GM18505 (cell line): ENCODE results near the gene WNT4.

Experiments used
- ATAC-seq: cut with Tn5 transposase; IDR thresholded peaks from one replicate; pipeline ENCODE4 v1.9.1; 2021; ENCODE audit not compliant: unreplicated experiment
- POLR2A ChIP-seq: IDR thresholded peaks from 4 replicates; pipeline ENCODE4 v1.6.1; 2011; ENCODE audit warnings: borderline replicate concordance; ENCODE audit not compliant: insufficient read depth, insufficient read length; ENCODE audit errors: extremely low read depth

The WNT4 gene

DNA sequence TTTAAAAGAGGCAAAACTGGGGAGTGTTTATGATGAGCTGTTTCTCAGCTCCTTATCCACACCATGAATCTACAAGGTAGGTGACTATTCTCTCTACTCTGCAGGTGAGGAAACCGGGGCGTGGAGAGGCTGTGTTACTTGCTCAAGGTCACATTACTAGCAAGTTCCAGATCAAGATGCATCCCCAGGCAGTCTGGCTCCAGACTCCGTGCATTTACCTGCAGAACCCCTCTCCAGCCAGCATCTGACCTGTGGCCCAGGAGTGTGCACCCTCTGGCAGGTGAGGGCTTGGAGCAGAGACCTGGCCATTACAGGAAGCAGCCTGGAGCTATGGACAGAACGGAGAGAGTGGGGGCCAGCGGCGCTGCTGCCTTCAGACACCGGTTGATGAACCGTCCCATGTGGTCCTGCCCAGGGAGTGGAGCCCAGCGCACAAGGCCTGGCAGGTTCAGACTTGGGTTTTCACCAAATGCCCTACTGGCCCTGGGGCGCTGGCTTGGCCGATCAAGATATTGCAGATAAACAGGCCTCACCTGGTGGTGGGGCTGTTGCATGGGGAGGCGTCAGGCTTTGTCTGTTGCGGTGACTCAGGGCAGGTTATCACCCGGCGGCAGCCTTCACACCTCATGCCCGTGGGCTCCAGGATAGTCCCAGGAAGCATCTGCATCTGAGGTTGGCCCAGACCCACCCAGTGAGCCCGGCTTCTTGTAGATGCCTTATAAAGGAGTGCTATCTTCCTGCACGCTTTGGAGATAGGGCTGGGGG, 29.2 kb upstream of the WNT4 start:
- ATAC-seq, result no peak
- TF ChIP-seq POLR2A, result no peak

DNA sequence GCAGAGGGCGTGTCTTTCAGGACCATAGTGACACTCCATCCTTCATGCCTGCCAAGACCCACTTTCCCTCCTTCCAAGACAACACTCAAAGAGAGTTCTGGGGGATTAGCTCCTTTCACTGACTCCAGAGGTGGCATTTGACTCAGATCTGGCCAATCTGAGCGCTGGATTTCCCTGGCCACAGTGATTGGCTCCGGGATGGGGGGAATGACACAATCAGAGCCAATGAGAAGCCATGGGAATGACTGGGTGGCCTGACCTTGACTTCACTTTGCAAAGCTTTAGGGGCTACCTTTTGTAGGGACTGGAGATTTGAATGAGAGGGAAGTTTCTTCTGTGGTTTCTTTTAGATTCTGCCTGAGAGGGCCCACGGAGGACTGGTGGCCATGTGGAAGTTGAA, 26.9 kb upstream of the WNT4 start:
- no peak for TF ChIP-seq POLR2A
- no peak for ATAC-seq

DNA sequence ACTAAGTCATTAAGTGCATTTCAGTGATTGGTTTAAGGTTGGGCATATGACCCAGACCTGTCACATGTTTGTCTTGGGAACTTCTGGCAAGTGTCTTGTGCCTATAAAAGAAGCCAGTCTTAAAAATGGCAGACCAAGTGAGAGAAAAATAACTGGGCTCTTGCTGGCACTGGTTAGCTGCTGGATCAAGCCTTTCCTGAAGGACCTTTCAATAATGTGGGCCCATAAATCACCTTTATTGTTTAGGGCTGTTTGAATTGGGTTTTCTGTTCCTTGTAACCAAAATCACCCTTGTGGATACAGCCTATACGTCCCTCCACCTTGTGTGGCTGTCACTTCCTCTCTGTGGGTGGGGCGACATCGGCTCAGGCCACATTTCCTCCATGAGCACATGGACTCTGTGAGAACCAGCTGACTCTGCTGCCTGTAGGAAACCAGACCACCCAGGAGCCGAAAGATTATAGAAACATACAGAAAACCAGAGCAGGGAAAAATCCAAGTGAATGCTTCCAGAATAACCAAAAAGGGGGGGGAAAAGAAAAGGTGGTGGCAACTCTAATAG, 25.6 kb upstream of the WNT4 start:
- no peak for TF ChIP-seq POLR2A
- no peak for ATAC-seq

DNA sequence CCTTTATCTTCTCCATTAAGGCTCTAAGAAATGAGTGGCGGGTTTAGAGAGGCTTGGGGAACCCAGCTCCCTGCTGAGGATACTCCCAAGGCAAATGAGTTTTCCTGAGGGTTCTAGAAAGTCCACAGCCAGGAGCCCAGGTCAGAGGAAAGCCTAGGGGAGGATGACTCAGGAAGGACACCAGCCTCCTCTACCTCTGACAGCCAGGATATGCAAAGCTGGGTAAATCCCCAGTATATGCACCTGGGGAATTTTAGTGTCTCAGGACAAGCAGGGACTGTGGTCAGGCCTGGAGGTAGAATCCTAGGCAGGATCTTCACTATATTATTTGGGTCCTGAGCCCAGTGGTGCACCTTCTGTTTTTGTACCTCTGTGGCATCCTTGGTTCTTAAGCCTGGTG, 23.5 kb upstream of the WNT4 start:
- no peak for ATAC-seq
- no peak for TF ChIP-seq POLR2A

DNA sequence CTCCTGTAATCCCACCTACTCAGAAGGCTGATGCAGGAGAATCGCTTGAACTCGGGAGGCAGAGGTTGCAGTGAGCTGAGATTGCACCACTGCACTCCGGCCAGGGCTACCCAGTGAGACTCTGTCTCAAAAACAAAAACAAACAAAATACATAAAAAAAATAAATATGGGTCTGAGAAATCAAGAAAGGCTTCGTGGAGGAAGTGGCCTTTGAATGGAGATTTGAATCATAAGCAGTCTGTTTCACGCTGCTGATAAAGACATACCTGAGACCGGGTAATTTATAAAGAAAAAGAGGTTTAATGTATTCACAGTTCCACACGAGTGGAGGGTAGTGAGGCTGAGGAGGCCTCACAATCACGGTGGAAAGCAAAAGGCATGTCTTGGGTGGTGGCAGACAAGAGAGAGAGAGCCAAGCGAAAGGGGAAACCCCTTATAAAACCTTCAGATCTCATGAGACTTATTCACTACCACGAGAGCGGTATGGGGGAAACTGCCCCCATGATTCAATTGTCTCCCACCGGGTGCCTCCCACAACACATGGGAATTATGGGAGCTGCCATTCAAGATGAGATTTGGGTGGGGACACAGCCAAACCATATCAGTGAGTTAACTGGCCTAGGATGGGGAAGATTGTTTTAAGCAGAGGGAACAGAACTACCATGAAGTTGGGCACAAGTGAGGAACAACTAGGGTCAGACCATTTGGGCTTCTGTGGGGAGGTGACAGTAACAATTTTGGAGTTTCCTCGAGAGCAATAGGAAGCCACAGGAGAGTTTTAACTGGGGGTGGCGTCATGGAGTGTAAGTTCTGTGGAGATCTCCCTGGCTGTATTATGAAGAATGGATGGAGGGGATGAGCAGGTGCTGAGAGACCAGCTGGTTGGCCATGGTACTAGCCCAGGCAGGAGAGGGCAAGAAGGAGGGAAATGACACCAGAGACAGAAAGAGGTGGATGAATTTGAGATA, 22.2 kb upstream of the WNT4 start:
- no peak for ATAC-seq
- TF ChIP-seq POLR2A, result no peak

DNA sequence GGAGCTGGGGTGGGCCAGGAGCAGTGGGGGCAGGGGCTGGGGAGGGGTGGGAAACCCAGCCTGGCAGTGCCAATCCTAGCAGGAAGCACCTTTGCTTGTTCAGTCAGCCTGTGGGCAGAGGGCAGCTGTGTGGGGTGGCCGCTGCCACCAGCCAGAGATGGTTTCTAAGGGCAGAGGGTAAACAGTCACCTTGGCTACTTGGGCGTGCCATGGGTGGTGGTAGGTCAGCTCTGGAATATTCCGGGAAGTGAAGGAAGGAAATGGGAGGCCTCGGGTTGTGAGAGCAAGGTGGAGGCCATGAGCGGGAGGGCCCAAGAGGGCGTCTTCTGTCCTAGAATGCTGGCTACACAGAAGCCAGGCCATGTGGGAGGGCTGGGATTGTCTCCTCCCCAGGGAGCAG, 20.7 kb upstream of the WNT4 start:
- no peak for TF ChIP-seq POLR2A
- ATAC-seq, result no peak

DNA sequence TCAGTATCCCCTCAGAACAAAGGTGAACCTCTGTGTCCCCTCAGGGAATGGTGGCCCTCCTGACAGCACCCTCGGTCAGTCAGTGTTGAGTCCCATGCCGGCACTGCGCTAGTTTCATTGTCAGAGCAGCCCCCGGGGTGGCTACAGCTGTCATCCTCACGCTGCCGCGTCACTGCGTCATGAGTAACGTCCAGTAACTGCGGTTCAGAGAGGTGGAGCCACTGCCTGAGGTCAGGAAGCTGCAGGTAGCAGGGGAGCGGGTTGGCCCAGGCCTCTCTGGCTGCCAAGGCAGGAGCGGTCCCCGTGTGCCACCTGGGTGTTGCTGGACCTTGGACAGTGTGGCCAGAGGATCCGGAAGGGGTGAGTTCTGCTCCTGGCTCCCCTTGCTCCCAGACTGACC, 20.2 kb upstream of the WNT4 start:
- TF ChIP-seq POLR2A, result no peak
- ATAC-seq, result no peak

DNA sequence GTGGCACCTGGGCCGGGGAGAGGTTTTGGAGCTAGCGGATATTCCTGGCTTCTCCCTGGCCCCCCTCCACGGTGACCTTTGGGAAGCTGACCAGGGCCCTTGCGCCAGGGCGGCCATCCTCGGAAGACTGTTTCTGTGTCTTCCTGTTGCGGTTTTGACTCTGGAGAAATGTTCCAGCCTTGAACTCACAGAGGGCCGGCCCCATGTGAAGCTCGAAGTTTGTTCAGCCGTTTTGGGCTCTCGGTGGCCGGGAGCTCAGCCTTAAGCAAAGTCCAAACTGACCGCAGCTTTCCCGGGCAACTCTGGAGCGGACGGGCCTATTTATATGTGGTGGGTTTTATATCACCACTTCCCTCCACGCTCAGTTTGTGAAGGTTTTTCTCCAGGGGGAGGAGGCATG, 17.0 kb upstream of the WNT4 start:
- no peak for ATAC-seq
- no peak for TF ChIP-seq POLR2A

DNA sequence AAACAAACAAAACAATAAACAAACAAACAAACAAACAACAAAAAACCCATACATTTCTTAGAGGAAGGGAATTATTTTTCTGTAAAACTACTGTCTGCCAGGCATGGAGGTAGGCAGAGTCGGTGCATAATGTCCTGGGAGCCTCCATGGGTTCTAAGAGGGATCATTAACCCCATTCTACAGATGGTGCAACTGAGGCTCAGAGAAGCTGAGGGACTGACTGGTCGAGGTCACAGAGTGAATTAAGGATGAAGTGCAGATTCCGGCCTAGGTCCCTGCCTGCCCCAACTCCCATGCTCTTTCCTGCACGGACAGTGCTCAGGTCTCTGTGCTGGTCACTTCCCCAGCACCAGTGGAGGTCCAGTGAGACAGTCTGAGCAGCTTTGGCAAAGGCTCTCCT, 15.8 kb upstream of the WNT4 start:
- ATAC-seq, result no peak
- no peak for TF ChIP-seq POLR2A

DNA sequence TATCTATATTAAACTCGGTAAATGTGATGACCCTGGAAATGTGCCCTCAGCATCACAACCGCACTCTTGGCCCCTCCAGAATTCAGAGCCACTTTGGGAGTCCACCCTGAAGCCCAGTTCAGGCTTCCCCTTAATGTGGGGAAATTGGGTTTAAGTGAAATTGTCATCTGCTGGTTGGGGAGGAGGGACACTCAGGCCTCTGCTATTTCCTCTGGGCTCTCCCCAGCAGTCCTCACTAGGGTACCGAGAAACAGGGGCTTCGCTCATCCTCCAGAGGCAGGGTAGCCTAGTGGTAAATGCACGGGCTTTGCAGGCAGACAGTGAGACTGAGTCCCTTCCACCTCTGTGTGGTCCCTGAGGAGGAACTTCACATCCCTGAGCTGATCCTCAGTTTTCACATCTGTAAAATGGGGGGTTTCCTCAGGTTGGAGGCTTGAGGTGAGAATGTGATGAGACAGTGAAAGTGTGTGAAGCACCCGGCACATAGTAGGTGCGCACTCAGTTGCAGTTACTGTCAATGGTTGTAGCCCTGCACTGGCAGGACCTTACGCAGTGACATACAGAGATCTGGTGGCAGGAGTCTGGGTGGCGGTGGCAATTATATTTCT, 14.6 kb upstream of the WNT4 start:
- ATAC-seq, result no peak
- no peak for TF ChIP-seq POLR2A

DNA sequence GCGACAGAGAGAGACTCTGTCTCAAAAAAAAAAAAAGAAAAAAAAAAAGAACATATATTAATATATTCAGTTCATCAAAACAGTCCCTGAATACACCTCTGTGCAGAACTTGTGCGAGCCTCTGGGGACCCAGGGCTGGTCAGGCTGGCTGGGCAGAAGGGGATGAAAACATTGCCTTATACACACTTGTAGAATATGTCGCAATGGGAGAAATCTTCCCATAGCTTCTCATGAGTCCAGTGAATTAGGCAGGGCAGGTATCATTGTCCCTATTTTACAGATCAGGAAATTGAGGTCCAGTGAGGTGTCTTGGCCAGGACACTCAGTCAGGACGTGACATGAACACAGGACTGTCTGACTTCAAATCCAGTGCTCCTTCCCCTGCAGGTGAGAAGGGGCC, 12.6 kb upstream of the WNT4 start:
- ATAC-seq, result no peak
- TF ChIP-seq POLR2A, result no peak

DNA sequence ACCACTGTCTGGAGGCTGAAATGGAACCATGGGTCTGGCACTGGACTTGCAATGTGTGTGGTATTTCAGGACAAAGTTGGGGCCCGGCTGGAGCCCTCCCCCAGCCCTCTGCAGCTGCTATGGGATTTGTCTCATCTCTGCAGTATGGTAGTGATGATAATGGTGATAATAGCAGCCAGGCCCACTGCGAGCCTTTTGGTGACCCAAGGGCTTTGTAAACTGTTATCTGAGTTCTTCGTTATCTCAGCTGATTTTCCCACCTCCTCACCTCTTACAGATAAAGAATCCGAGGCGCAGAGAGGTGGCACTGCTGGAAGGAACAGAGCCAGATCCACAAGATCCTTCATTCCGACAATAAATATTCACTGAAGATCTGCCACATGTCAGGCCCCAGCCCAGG, 11.7 kb upstream of the WNT4 start:
- no peak for TF ChIP-seq POLR2A
- ATAC-seq, result no peak
